AG09309 (cell line): ENCODE measurements around the gene KLHL35.
"Not testable (repeated sequence)": the region's sequence is repeated elsewhere in the genome, so short reads cannot be mapped to it uniquely, and the experiment has no call there.

Experiments used
- DNase-seq: peaks from one replicate; pipeline ENCODE4 v3.0.0-alpha.2; 2010; ENCODE audit warnings: low read depth
- H3K4me3 ChIP-seq: 2 replicates; pipeline ENCODE4 v1.5.1; 2011; ENCODE audit warnings: mild to moderate bottlenecking, low read depth, low read length, moderate library complexity; ENCODE audit not compliant: control insufficient read depth
- CTCF ChIP-seq: IDR thresholded peaks from 2 replicates; pipeline ENCODE4 v1.5.1; 2011; ENCODE audit warnings: mild to moderate bottlenecking, low read depth, low read length, inconsistent platforms; ENCODE audit not compliant: insufficient read depth, control insufficient read depth; ENCODE audit errors: missing control alignments

KLHL35 gene

GRCh38 chr11:75387736-75388294 lies 45.2 kb downstream of the KLHL35 start:
- no peak overlapping the region for H3K4me3 ChIP-seq
- no peak for TF ChIP-seq CTCF
- DNase-seq = no peak

- H3K4me3 ChIP-seq = no peak overlapping the region
- no peak for TF ChIP-seq CTCF
- no peak for DNase-seq
Observed at GRCh38 chr11:75386942-75387630, 45.9 kb downstream of the KLHL35 start.

- H3K4me3 ChIP-seq = no peak overlapping the region
- TF ChIP-seq CTCF = peak; percentile 99
- no peak for DNase-seq
Observed at GRCh38 chr11:75384438-75385080, 48.4 kb downstream of the KLHL35 start.

GRCh38 chr11:75383246-75383645 lies 49.8 kb downstream of the KLHL35 start:
- no peak for TF ChIP-seq CTCF
- no peak overlapping the region for H3K4me3 ChIP-seq
- no peak for DNase-seq

- no peak for DNase-seq
- H3K4me3 ChIP-seq = no peak overlapping the region
- TF ChIP-seq CTCF = no peak
Observed at GRCh38 chr11:75380716-75381420, 52.1 kb downstream of the KLHL35 start.

GRCh38 chr11:75380245-75380644 lies 52.8 kb downstream of the KLHL35 start:
- no peak overlapping the region for H3K4me3 ChIP-seq
- TF ChIP-seq CTCF = no peak
- no peak for DNase-seq

GRCh38 chr11:75378776-75379175 lies 54.2 kb downstream of the KLHL35 start:
- not testable (repeated sequence) for DNase-seq, H3K4me3 ChIP-seq
